Measurements from ENCODE around the gene CELA2B.

The CELA2B gene

GRCh38 chr1:15452216-15452615, 23.7 kb upstream of the CELA2B start:
- no peak overlapping the region for H3K4me3 ChIP-seq (replicated peaks in 1 of 2; ENCODE audit: low read depth in 2 of 2, low read length in 2 of 2)

GRCh38 chr1:15452866-15453571, 22.9 kb upstream of the CELA2B start:
- H3K4me3 ChIP-seq (replicated peaks in 1 of 2; ENCODE audit: low read depth in 2 of 2, low read length in 2 of 2), result no peak overlapping the region
- DNase-seq (ENCODE audit: low read depth in 2 of 2), result peak in 1 of 2 donors; percentile 16
- TF ChIP-seq, protein P1, sequence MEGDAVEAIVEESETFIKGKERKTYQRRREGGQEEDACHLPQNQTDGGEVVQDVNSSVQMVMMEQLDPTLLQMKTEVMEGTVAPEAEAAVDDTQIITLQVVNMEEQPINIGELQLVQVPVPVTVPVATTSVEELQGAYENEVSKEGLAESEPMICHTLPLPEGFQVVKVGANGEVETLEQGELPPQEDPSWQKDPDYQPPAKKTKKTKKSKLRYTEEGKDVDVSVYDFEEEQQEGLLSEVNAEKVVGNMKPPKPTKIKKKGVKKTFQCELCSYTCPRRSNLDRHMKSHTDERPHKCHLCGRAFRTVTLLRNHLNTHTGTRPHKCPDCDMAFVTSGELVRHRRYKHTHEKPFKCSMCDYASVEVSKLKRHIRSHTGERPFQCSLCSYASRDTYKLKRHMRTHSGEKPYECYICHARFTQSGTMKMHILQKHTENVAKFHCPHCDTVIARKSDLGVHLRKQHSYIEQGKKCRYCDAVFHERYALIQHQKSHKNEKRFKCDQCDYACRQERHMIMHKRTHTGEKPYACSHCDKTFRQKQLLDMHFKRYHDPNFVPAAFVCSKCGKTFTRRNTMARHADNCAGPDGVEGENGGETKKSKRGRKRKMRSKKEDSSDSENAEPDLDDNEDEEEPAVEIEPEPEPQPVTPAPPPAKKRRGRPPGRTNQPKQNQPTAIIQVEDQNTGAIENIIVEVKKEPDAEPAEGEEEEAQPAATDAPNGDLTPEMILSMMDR (IDR thresholded peaks at IDR 0.05; ENCODE audit: low read depth, low read length), result no peak

More at GRCh38 chr1:15452216-15452615, 23.7 kb upstream of the CELA2B start:
- TF ChIP-seq, protein P1 (IDR thresholded peaks at IDR 0.05; ENCODE audit: low read depth, low read length), result no peak
- peak in 1 of 2 donors; percentile 36 for DNase-seq (ENCODE audit: low read depth in 2 of 2)

DNA sequence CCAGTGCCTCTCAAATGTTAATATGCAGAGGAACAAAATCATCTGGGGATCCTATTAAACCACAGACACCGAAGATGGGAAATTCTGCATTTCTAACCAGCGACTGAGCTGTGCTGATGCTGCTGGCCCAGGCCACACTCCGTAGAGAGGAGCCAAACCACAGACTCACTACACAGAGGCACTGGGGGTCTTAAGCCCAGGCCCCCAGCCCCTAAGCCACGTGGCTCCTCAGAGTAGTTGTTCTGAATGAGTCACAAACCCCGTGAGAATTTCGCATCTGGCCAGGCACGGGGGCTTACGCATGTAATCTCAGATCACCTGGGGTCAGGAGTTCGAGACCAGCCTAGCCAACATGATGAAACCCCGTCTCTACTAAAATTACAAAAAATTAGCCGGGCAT, 22.2 kb upstream of the CELA2B start:
- TF ChIP-seq, protein P1 (IDR thresholded peaks at IDR 0.05; ENCODE audit: low read depth, low read length), result no peak
- H3K4me3 ChIP-seq (replicated peaks in 1 of 2; ENCODE audit: low read depth in 2 of 2, low read length in 2 of 2), result no peak overlapping the region
- DNase-seq (ENCODE audit: low read depth in 2 of 2), result no peak

DNA sequence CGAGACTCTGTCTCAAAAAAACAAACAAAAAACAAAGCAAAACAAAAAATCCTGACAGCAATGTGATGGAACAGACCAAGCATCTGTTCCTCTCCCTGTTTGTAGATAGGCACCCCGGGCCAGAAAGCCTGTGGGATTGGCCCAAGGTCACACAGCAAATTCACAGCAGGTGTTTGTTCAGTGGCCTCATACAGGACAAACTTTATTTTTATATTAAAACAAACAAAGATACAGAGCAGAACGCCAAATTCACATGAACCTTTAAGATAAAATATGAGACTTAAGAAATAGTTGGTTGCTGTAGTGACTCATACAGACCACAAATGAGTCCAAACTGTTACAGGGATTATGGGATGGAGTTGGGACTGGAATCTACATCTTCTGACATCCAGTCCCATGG, 21.6 kb upstream of the CELA2B start:
- peak; percentile 51 to 73 for DNase-seq (ENCODE audit: low read depth in 2 of 2)
- H3K4me3 ChIP-seq (replicated peaks in 1 of 2; ENCODE audit: low read depth in 2 of 2, low read length in 2 of 2), result no peak overlapping the region
- TF ChIP-seq, protein P1 (IDR thresholded peaks at IDR 0.05; ENCODE audit: low read depth, low read length), result no peak

GRCh38 chr1:15455522-15455921, 20.4 kb upstream of the CELA2B start:
- peak; percentile 36 to 39 for DNase-seq (ENCODE audit: low read depth in 2 of 2)
- TF ChIP-seq, protein P1 (IDR thresholded peaks at IDR 0.05; ENCODE audit: low read depth, low read length), result no peak
- H3K4me3 ChIP-seq (replicated peaks in 1 of 2; ENCODE audit: low read depth in 2 of 2, low read length in 2 of 2), result no peak overlapping the region

- TF ChIP-seq, protein P1 (IDR thresholded peaks at IDR 0.05; ENCODE audit: low read depth, low read length), result no peak
- DNase-seq (ENCODE audit: low read depth in 2 of 2), result no peak
- H3K4me3 ChIP-seq (replicated peaks in 1 of 2; ENCODE audit: low read depth in 2 of 2, low read length in 2 of 2), result no peak within 1 kb of the TSS
Measured at GRCh38 chr1:15456313-15456954, 19.5 kb upstream of the CELA2B start, which contains the start of gene CELA2A. Gene CELA2A, plus strand, starts transcription at chr1:15456732. Its CDS starts 22 bp downstream, at chr1:15456754.
